Measurements from ENCODE around the gene LYRM7.
"Not testable (repeated sequence)": the region's sequence is repeated elsewhere in the genome, so short reads cannot be mapped to it uniquely, and the experiment has no call there.

The LYRM7 gene

DNA sequence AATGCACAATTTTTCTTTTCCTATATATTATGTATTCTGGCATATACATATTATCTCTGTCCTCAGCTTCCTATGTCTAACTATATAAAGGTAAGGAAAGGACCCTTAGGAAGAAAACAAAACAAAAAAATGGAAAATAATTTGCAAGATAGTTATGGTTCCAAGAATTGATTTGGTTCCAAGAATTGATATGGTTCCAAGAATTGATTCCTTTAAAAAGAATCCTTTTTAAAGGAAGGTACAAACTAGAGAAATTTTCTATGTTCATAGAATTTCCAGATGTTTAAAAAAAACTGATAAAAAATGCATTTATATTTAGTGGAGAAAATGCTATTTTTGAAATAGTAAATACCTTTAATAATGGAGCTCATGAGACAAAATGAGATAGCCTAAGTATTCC is 12.1 kb downstream of the LYRM7 start:
- DNase-seq = no peak

DNA sequence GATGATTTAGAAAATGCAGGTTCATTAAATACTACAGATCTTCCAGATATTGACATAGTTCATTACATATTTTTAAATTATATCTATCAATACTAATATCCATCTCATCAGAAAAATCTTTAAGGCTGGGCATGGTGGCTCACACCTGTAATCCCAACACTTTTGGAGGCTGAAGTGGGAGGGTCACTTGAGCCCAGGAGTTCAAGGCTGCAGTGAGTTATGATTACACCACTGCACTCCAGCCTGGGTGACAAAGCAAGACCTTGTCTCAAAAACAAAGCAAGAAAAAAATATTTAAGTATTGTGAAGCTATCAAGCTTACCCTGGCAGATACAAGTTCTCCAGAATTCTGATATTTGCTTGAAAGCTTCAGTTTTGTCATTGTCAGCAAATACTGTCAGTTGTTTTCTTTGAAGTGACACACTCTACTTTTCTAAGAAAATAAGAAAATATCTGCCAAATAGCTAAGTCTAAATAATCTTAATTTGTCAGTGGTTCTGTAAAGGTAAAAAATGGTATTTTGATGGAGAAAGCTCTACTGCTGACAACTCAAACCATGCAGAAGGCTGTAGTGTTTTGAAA is 14.9 kb downstream of the LYRM7 start:
- DNase-seq = no peak

DNA sequence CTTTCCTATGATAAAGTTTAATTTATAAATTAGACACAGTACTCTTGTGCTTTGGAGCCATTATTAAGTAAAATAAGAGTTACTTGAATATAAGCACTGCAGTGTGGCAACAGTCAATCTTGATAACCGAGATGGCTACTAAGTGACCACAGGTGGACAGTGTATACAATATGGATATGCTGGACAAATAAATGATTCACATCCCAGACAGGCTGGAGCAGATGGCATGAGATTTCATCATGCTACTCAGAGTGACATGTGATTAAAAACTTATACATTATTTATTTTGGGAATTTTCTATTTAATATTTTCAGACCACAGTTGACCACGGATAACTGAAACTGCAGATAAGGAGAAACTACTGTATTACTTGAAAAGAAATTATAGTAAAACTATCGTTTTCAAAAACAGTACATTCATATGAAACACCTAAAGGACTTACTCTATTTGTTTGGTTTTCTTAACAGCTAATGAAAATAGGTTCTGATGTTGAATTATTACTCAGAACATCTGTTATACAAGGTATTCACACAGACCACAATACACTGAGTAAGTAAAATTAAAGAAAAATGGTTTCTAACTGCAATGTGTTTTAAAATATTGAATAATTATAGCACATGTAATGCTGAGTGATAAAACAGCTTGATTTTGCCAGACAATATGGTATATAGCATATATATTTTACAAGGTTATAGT is 16.0 kb downstream of the LYRM7 start:
- DNase-seq = peak; percentile 38

DNA sequence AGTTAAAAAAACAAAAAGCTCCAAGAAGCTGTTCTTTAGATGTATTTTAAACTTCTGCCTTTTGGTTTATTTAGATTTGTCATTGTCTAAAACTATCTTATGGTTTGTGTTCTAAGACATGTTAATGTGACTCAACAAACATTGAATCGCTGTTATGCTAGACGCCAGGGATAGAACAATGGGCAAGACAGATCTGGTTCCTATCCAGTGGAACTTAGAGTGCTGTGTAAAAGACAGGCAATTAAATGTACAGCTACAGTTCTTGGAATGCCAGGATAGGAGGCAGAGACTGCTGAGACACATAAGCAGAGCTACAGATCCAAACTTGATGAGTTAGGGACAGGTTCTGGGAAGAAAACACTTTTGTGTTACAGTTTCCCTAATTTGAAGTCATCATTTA is 22.4 kb downstream of the LYRM7 start:
- peak; percentile 18 for DNase-seq

DNA sequence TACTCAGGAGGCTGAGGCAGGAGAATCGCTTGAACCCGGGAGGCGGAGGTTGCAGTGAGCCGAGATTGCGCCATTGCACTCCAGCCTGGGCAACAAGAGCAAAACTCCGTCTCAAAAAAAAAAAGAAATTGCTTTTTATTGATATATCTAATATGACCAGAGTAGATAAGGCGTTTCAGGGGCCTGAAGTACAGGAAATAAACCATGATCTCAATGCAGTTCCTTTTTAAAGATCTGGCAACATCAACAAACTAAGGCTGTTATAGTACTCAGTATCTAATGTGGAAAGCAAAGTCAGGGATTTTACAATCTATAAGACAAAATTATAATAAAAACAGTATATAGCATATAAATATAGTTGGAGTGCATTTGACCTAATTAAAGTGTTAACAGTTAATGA is 23.2 kb downstream of the LYRM7 start:
- not testable (repeated sequence) for DNase-seq

DNA sequence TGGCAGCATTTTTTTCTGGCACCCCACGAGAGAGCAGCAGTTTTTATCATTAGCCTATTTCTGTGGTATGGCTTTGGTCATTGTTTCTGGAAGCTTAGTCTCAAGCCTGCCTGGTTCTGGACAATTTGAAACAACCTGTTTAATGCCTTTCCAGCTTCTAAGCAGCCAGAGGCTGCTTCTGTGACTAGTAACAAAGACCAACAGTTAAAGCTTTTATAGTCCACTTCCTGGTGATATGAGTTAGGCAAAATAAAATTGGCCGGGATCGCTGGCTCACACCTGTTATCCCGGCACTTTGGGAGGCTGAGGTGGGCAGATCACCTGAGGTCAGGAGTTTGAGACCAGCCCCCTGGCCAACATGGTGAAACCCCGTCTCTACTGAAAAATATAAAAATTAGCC is 24.0 kb downstream of the LYRM7 start:
- DNase-seq = no peak

DNA sequence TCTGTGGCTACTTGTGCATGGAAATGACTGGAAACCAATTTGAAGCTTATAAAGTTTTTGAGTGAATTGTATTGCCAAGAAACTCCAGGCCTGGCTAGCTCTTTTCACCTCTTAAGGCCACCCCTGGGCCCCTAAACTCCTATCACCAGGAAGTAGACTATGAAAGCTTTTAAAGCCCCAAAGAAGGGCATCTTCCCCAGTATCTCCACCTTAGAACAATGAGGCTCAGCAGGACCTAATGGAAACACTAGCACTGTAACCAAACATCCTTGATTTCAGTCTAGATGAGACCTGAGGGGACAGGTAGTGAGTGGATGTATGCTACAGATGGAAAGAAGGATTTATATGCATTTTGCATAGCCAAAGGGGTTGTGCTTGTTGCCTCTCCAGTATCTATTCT is 25.0 kb downstream of the LYRM7 start:
- no peak for DNase-seq

DNA sequence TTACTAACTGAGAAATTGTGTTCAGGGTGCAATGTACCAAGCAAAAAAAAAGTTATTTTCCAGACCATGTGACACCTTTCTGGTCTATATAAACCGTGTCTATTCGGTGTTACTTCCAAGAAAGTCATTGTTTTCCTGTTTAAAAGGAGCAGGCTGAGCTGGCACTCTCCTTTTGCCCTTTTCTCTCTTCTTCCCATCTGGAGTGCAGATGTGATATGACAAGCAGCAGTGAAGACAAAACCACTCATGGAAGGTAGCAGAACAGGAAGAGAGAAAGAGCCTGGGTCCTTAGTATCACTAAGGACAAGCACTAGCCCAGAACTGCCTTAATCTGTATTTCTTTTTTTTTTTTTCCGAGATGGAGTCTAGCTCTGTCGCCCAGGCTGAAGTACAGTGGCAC is 25.6 kb downstream of the LYRM7 start:
- DNase-seq = no peak

DNA sequence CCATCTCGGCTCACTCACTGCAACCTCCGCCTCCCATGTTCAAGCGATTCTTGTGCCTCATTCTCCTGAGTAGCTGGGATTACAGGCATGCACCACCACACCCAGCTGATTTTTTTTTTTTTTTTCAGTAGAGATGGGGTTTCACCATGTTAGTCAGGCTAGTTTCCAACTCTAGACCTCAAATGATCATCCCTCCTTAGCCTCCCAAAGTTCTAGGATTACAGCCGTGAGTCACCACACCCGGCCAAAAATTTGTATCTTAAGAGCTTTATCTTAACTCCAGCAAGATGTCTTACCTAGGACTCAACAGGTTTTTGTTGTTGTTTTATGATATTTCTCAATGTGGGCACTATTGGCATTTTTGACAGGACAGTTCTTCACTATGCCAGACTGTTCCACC is 27.9 kb downstream of the LYRM7 start:
- no peak for DNase-seq

DNA sequence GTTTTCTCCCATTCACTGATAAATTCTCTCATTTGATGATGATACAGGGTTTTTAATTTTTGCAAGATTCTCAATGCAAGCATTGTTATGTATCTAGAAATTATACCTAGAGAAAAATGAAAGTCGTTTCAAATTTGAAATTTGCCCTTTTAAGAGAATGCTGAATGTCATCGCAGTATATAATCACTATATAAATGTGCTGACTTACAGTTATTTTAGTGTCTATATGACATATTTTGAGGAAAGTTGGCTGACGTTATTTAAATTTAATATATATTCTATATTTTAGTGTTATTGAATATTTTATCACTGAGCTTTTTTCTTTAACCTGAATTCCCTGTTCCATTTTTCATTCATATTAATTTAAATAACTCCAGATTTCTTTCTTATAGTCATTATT is 29.8 kb downstream of the LYRM7 start:
- no peak for DNase-seq

DNA sequence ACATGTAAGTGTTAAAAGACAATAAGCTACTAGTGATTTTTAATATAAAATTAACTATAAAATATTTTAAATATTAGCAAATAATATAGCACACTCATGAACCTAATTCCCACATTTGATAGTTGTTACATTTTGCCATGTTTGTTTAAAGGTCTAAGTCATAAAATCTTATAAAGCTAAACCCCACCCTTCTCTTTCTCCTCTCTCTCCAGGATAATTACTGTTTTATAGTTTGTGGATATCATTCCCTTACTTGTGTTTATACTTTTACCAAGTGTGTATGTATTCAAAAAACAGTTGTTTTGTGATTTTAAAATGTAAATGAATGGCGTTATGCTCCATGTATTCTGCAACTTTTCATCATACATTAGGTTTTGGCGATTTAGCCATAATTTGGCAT is 34.2 kb downstream of the LYRM7 start:
- no peak for DNase-seq

DNA sequence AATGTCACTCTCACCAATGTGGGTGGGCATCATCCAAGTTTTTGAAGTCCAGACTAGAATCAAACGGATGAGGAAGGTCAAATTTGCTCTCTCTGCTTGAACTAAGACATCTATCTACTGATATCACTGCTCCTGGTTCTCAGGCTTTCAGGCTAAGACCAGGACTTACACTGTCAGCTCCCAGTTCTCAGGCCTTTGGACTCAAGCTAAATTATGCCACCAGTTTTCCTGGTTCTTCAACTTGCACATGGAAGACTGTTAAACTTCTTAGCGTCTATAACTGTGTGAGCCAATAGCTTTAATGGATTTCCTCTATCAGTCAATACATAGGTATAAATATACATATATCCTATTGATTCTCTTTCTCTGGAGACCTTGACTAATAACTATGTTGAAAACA is 35.3 kb downstream of the LYRM7 start:
- no peak for DNase-seq

DNA sequence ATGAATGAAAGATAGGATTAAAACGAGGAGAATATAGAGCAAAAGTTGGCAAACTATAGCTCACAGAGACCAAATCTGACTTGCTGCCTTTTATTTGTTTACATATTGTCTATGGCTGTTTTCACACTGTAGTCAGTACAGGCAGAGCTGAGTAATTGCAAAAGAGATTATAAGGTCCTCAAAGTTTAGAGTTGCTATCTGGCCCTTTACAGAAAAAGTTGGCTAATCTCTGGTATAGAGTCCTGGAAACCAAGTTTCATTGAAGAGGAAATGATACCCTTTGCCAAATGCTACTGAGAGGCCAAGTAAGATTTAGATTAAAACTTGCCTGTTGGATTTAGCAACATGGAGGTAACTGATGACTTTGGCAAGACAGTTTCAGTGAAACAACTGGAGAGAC is 36.0 kb downstream of the LYRM7 start:
- no peak for DNase-seq

DNA sequence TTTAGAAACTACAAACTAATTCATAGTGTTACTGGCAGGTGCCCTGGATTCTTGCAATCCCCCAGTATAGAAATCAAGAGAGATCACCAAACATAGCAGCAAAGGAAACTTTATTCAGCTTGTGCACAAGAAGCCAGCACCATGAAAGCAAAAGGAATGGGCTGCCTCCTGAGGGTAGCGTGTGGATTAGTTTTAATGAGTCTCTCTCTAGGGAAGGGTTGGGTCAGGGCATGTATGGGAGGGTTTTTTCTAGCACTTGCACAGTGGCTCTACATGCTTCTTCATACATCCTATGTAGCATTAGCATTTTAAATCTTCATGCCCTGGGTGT is 38.4 kb downstream of the LYRM7 start:
- no peak for DNase-seq

DNA sequence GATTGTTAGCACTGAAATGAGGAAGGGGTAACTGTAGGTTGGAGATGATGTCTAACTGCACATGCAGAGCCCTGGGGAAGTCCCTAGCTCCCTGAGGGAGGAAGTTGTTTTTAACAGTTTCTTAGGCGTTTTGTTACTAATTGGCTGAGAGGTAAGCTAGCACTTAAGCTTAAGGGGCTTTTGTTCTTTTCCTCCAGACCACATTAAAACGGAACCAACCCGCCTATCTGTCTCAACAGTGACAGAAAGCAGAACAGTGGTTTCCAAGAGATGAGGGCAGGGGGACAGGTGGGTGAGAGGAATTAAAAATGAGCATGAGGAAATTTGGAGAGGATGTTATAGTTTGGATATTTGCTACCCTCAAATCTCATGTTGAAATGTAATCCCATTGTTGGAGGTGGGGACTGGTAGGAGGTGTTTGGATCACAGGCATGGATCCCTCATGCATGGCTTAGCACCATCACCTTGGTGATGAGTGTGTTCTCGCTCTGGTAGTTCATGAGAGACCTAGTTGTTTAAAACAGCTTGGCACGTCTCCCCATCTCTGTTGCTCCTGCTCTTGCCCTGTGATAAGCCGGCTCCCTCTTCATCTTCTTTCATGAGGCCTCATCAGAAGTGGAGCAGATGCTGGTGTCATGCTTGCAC is 38.9 kb downstream of the LYRM7 start:
- peak; percentile 53 for DNase-seq

DNA sequence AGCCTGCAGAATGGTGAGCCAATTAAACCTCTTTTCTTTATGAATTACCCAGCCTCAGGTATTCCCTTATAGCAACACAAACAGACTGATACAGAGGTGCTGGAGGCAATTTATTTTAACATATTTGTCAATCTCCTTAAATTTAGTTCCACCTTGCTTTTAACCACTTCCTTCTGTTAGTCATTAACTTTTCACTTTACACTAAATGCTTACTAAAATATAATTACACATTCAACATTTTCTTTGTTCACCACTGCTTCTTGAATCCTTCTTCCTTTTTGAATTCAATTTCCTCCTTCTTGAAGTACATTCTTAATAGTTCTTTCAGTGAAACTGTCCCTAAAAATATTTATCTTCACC is 39.4 kb downstream of the LYRM7 start:
- DNase-seq = no peak

DNA sequence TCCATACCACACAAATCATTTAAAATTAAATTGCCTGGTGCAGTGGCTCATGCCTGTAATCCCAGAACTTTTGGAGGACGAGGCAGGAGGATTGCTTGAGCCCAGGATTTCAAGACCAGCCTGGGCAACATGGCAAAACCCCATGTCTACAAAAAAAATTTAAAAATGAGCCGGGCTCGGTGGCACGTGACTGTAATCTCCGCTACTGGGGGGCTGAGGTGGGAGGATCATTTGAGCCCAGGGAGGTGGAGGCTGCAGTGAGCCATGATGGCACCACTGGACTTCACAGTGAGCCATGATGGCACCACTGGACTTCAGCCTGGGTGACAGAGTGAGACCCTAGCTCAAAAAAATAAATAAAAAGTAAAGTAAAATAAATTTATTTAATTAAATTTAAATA is 40.9 kb downstream of the LYRM7 start:
- no peak for DNase-seq

DNA sequence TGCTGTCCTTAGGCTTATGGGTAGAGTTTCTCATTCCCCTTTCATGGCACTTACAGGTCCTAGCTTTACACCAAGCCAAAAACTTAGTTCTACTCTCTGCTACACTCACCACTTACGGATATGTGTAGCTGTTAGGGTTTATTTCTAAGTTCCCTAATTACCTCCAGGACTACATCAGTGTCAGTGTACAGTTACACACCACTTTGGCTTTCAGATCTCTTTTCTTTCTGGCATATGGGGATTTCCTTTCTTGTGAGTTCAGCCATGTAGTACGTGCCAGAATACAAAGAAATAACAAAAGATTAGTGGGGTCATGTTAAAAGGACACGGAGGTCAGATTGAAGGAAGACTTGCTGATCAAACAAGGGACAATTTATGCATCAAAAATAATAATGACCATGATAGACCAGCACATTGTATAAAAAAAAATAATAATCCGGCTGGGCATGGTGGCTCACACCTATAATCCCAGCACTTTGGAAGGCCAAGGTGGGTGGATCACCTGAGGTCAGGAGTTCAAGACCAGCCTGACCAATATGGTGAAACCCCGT is 41.8 kb downstream of the LYRM7 start:
- DNase-seq = no peak

DNA sequence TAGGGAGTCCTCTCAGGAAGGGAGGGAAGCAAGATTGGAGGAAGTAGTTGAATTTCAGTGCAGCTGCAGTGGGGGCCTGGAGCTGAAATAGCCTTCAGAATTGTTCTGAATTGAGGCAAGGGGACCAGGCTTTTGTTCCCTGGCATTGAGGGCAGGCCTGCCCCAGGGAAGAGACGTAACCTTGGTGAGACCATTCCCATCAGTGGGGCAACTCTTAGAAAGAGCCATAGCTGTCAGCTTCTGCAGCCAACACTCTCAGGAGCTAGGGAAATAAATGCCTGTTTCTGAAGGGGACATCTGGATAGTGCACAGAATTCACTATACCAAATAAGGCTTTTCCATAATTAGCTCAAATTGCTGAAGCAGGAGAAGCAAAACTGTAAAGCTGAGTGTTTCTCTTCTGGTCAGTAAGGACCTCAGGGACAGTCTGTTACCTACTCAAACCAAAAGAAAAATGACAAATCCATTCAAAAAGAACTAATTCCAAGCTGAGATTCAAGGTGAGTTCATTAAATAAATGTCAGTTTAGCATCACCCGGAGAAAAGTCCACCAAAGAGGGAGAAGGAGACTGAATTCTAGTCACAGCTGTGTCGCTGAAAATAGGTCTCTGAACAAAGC is 44.0 kb downstream of the LYRM7 start:
- DNase-seq = no peak

DNA sequence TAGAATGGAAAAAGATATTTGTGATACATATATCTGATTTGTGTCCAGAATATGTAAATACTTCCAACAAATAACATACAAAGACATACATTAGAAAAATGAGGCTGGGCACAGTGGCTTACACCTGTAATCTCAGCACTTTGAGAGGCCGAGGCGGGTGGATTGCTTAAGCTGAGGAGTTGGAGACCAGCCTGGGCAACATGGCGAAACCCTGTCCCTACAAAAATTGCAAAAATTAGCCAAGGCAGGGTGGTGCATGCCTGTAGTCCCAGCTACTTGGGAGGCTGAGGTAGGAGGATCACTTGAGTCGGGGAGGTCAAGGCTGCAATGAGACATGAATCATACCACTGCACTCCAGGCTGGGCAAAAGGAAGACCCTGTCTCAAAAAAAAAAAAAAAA is 47.0 kb downstream of the LYRM7 start:
- no peak for DNase-seq

DNA sequence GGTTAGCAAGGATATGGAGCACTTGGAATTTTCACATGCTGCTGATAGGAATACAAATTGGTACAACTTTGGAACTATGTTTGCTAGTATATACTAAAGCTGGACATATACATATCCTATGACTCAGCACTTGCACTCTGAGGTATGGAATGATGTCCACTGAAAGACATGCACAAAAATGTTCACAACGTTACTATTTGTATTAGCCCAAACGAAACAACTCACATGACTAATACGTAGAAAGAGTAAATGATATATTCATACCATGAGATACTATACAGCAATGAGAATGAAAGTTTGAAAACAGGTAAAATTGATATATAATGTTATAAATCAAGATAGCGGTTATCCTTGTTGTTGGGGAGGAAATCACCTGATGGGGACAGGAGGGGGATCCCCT is 47.6 kb downstream of the LYRM7 start:
- no peak for DNase-seq

DNA sequence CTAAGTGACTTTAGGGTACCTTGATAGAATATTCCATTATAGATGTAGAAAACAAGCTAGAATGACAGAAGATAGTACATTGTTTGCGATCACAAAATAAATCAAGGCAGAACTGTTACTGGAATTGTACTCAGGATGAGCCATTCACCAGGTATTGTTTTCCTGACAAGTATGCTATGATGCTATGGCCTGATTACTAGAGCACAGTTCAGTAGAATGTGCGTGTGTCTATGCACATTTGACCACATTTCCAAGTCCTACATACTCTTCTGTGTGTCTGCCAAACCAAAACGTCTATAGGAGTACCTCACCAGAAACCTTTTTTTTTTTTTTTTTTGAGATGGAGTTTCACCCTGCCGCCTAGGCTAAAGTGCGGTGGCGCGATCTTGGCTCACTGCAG is 49.8 kb downstream of the LYRM7 start:
- DNase-seq = no peak

DNA sequence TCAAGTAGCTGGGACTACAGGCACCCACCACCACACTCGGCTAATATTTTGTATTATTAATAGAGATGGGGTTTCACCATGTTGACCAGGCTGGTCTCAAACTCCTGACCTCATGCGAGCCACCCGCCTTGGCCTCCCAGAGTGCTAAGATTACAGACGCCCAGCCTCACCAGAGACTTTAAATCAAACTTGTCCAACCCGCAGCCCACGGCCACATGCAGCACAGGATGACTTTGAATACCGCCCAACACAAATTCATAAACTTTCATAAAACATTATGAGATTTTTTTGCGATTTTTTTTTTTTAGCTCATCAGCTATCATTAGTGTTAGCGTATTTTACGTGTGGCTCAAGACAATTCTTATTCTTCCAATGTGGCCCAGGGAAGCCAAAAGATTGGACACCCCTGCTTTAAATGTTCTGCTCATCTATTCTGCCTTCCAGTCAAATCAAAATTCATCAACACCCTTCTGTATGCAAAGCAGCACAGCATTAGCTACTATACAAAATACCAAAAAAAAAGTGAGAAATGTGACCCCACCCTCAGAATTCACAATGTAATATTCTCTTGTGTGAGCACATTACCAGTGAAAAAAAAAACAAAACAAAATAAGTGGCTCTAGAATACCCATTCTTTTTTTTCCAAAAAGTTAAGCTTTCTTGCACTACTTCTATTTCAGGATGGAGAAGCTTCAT is 50.4 kb downstream of the LYRM7 start:
- DNase-seq = no peak

DNA sequence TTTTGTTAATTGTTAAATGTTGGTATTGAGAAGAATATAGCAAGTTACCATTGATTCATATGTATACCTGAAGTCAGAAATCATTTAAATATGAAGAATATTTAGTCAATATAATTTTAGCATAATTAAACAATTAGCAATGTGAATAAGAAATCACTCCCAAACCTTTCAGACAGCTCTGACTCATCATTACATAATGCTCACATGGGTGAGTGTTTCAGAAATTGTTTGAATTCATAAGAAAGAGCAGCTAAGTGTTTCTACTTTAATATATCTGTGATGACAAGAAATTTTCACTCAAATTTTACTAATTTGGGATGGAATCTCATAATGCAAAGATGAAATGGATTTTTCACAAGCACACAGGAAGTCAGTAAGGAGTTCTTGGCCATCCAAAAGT is 51.1 kb downstream of the LYRM7 start:
- no peak for DNase-seq

Measured in eye (tissue), 1 donor.